Nephron progenitor cell (in vitro differentiated cells): ENCODE measurements around the gene CMTM1.

Source experiments
- DNase-seq: peaks from one replicate; pipeline ENCODE4 v3.0.0; 2021
- H3K27ac Mint-ChIP-seq: 2 replicates; pipeline ENCODE4 v1.8.0; 2021; ENCODE audit warnings: mild to moderate bottlenecking, moderate library complexity, mixed read lengths
- H3K27me3 Mint-ChIP-seq: 2 replicates; pipeline ENCODE4 v1.8.0; 2021; ENCODE audit warnings: mild to moderate bottlenecking, low read depth, mixed read lengths; ENCODE audit not compliant: poor library complexity
- H3K36me3 Mint-ChIP-seq: 2 replicates; pipeline ENCODE4 v1.8.0; 2021; ENCODE audit warnings: low read depth, mixed read lengths
- H3K4me1 Mint-ChIP-seq: 2 replicates; pipeline ENCODE4 v1.8.0; 2021; ENCODE audit warnings: mixed read lengths
- H3K4me3 Mint-ChIP-seq: 2 replicates; pipeline ENCODE4 v1.8.0; 2021; ENCODE audit warnings: mild to moderate bottlenecking, moderate library complexity, mixed read lengths
- H3K9me3 Mint-ChIP-seq: 2 replicates; pipeline ENCODE4 v1.8.0; 2021; ENCODE audit warnings: mild to moderate bottlenecking, moderate library complexity, mixed read lengths
- TF ChIP-seq, protein P1 (sequence below): fragments of 200-600 bp; sonication (generic); IDR thresholded peaks from 2 replicates; pipeline ENCODE4 v1.5.0; 2021; ENCODE audit warnings: antibody characterized with exemption

The CMTM1 gene

DNA sequence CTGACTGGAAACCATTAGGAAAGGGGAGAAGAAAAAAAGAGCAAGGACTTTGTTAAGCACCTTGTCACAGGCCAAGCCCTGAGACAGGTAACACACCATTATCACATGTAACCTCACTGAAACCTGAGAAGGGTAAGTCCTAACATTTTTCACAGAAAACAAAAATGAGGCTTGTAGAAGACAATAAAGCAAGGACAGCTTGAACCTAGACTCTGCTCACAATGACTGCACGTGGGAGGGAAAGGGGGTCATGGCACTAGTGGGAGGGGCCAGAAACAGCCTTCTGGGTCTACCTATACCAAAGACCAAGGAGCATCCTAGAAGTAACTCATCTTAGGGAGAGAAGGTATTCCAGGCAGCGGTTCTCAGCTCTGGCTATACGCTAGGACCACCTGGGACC is 23.8 kb upstream of the CMTM1 start:
- Mint-ChIP-seq H3K9me3 (no peaks in the 10 kb centered on the region), H3K4me1 (no peaks in the 10 kb centered on the region), H3K27me3 (no peaks in the 10 kb centered on the region), H3K4me3 (no peak overlapping the region), H3K36me3 (peaks cover 32% of the 10 kb centered on the region), H3K27ac (no peak overlapping the region)
- TF ChIP-seq, protein P1, sequence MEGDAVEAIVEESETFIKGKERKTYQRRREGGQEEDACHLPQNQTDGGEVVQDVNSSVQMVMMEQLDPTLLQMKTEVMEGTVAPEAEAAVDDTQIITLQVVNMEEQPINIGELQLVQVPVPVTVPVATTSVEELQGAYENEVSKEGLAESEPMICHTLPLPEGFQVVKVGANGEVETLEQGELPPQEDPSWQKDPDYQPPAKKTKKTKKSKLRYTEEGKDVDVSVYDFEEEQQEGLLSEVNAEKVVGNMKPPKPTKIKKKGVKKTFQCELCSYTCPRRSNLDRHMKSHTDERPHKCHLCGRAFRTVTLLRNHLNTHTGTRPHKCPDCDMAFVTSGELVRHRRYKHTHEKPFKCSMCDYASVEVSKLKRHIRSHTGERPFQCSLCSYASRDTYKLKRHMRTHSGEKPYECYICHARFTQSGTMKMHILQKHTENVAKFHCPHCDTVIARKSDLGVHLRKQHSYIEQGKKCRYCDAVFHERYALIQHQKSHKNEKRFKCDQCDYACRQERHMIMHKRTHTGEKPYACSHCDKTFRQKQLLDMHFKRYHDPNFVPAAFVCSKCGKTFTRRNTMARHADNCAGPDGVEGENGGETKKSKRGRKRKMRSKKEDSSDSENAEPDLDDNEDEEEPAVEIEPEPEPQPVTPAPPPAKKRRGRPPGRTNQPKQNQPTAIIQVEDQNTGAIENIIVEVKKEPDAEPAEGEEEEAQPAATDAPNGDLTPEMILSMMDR, result no peak
- DNase-seq, result no peak

DNA sequence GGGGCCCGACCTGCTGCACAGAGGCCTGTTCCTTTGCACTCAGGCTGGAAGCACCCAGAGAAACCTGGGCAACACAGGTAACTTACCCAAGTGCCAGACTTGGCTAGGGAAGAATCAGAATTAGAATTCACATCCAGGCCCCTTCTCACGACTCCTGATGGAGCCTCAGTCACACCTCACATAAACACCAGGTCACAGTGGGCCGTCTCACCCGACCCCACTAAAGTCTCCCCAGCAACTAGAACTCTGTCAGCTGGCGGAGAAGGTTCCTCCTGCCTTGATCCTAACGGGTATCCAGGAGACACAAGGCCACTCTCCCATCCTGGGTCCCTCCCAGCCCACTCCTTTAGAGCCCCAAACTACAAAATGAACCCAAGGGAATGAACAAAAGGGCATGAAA is 22.7 kb upstream of the CMTM1 start:
- no peaks in the 10 kb centered on the region for H3K9me3 Mint-ChIP-seq
- TF ChIP-seq, protein P1, result no peak
- DNase-seq, result no peak
- H3K27me3 Mint-ChIP-seq, result peaks cover 4% of the 10 kb centered on the region
- H3K4me1 Mint-ChIP-seq, result peaks cover 6% of the 10 kb centered on the region
- H3K27ac Mint-ChIP-seq, result peak overlapping the region; percentile 24
- H3K4me3 Mint-ChIP-seq, result no peak overlapping the region
- H3K36me3 Mint-ChIP-seq, result peaks cover 41% of the 10 kb centered on the region

DNA sequence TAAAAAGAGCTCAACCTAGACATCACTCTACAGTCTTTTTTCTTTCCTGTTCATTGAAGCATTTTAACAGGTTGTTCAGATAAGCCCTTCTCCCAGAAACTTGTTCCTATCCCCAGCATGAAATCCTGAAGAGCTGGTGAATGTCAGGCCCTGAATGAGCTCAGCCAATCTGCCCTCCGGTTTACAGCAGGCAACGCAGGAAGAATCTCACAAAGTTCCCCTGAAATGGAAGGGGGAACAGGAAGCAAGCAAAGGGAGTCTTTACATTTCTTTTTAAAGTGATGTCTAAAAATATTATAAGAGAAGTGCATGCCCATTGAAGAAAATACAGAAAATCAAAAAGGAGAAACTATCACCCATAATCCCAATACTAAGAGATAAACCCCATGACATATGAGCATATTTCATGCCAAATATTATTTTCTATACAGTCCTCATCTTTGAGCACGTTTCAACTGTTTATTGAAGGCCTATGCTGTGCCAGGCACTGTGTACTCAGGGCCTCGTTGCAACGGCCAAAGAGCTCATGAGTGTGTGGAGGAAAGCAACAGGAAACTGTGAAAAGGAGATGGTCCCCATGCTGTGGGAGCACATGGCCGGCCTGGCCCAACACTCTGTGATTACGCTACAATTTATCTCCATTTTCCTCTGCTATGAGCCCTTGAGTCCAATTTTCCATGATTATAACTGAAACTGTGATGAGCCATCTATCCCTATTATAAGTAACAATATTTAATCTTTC is 22.1 kb upstream of the CMTM1 start:
- Mint-ChIP-seq H3K27me3 (peaks cover 4% of the 10 kb centered on the region), H3K27ac (peak overlapping the region; percentile 22), H3K36me3 (peaks cover 41% of the 10 kb centered on the region), H3K4me3 (no peak overlapping the region), H3K9me3 (no peaks in the 10 kb centered on the region), H3K4me1 (peaks cover 13% of the 10 kb centered on the region)
- TF ChIP-seq, protein P1, result no peak
- DNase-seq, result no peak

DNA sequence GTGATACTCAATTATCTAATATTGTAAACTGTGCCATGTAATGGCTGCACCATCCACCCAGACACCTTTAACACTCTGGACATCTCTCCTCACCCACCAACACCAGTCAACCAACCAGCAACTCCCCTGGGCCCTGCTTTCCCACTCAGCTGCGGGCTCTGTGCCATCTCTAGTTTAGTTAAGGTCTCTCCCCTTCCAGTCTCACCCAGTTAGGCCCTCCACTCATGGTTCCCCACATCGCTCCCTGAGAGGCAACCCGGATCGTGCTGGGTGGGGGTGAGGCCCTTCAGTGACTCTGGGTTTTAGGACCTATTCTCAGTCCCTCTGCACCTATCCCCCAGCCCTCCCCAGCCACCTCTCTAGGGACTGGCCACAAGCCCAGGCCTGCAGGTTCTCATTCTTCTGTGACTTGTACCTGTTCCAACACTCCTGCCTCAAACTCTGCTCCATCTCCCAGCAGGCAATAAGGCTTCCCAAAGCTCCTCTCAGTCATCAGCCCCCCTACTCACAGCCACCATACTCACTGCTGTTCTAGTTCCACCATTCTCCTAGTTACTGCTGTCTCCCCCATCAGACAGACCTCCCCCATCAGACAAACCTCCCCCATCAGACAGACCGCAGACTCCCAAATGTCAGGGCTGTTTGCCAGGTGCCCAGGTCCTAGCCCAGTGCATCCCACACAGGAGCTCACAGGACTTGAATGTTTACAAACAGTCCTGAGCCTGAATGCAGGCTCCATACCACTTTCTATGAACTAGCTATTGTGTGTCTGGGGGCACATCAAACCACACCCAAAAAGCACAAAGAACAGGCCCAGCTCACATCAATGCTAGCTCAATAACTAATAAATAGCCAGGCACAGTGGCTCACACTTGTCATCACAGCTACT is 18.9 kb upstream of the CMTM1 start:
- H3K4me3 Mint-ChIP-seq, result no peak overlapping the region
- H3K27ac Mint-ChIP-seq, result peak overlapping the region; percentile 52
- H3K36me3 Mint-ChIP-seq, result peaks cover 38% of the 10 kb centered on the region
- peaks cover 32% of the 10 kb centered on the region for H3K4me1 Mint-ChIP-seq
- TF ChIP-seq, protein P1, result no peak
- no peak for DNase-seq
- peaks cover 5% of the 10 kb centered on the region for H3K27me3 Mint-ChIP-seq
- H3K9me3 Mint-ChIP-seq, result peaks cover 2% of the 10 kb centered on the region

DNA sequence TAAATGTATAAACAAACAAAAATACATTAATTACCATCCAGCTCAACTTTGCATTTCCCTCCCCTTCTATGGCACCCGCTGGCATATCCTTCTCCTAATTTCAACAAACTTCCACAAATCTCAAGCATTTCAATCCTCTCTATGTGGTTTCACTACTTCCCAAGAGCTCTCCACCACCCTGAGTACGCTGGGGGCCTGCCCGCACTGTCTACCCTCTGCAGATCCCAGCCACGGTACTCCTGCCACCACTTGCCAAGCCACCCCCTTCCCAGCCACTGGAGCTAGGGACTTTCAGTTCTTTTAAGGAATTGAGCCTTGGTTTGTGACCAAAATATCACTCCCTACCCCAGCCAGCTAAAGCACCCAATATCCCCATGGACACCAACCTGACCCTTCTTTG is 18.2 kb upstream of the CMTM1 start:
- H3K4me1 Mint-ChIP-seq, result peaks cover 37% of the 10 kb centered on the region
- peak overlapping the region; percentile 72 for H3K4me3 Mint-ChIP-seq
- peaks cover 9% of the 10 kb centered on the region for H3K9me3 Mint-ChIP-seq
- H3K27me3 Mint-ChIP-seq, result peaks cover 8% of the 10 kb centered on the region
- TF ChIP-seq, protein P1, result no peak
- peaks cover 42% of the 10 kb centered on the region for H3K36me3 Mint-ChIP-seq
- H3K27ac Mint-ChIP-seq, result peak overlapping the region; percentile 76
- DNase-seq, result no peak
